K562 (cell line): Measurements from ENCODE around the gene THEMIS. TPM values are rescaled to one million over a fixed set of nuclear protein-coding genes. Genes with fewer than 3 reads are reported as not detected.

ENCODE experiments used
- EHMT2 ChIP-seq: fragments of 450-650 bp; IDR thresholded peaks from 2 replicates; pipeline ENCODE4 v1.6.1; 2018; ENCODE audit warnings: antibody characterized with exemption
- ESRRA ChIP-seq: fragments of 450-650 bp; IDR thresholded peaks from 2 replicates; pipeline ENCODE4 v1.6.1; 2014; ENCODE audit warnings: low read depth, mild to moderate bottlenecking, moderate library complexity, borderline replicate concordance
- JUN ChIP-seq, 2 experiments: sonication (generic) in 1 of 2; formaldehyde crosslinking in 1 of 2; IDR thresholded peaks; 2 replicates each; pipeline versions ENCODE4 v1.6.1 to v1.8.0; 2012 to 2022; ENCODE audit warnings: borderline replicate concordance in 2 of 2, mild to moderate bottlenecking in 2 of 2, improper control_type of control experiment in 1 of 2, low read depth in 1 of 2, low read length in 1 of 2, missing genetic modification reagents in 1 of 2
- MTA3 ChIP-seq: fragments of 450-650 bp; formaldehyde crosslinking; IDR thresholded peaks from 2 replicates; pipeline ENCODE4 v1.6.1; 2017; ENCODE audit warnings: mild to moderate bottlenecking, borderline replicate concordance
- RBM22 ChIP-seq: fragments of 200-400 bp; formaldehyde crosslinking; IDR thresholded peaks from 2 replicates; pipeline ENCODE4 v1.6.1; 2018; ENCODE audit warnings: low read length, low read depth; ENCODE audit not compliant: poor library complexity, severe bottlenecking
- SAP30 ChIP-seq: fragments of 200-600 bp; sonication (generic); IDR thresholded peaks from 2 replicates; pipeline ENCODE4 v1.6.1; 2012; ENCODE audit warnings: borderline replicate concordance, low read depth, mild to moderate bottlenecking, moderate library complexity, low read length, control low read depth, inconsistent platforms; ENCODE audit not compliant: insufficient read depth, poor library complexity, severe bottlenecking
- TGIF2 ChIP-seq: sonication (generic); formaldehyde crosslinking; IDR thresholded peaks from 2 replicates; pipeline ENCODE4 v1.8.1; 2022; ENCODE audit warnings: mild to moderate bottlenecking, missing genetic modification reagents, moderate library complexity
- ZNF354B ChIP-seq: fragments of 250-450 bp; sonication (Bioruptor Pico); IDR thresholded peaks from 2 replicates; pipeline ENCODE4 v1.4.0; 2020
- ZNF431 ChIP-seq: sonication (generic); formaldehyde crosslinking; IDR thresholded peaks from 2 replicates; pipeline ENCODE4 v1.8.0; 2022; ENCODE audit warnings: mild to moderate bottlenecking, missing genetic modification reagents
- polyA plus RNA-seq, 8 experiments: library from polyadenylated mRNA; depleted of rRNA in 4 of 8; stranded (reverse) in 5 of 8; unstranded in 3 of 8; fragments of >200 nt; fragmentation: Nextera tagmentation in 2 of 8; fragmentation: Illumina TruSeq in 1 of 8; extraction: Ambion mirVana in 2 of 8; extraction: Trizol in 1 of 8; gene quantifications; 2 replicates each; pipeline versions ENCODE4 v1.2.1 to v1.2.3, GENCODE V29; 2011 to 2014; ENCODE audit warnings: inconsistent platforms in 1 of 8, missing spikeins in 1 of 8
- total RNA-seq, 7 experiments: library from RNA; depleted of rRNA in 6 of 7; stranded (reverse); fragments of >200 nt in 6 of 7; fragmentation: Illumina TruSeq in 2 of 7; extraction: Trizol in 2 of 7; gene quantifications; 2 replicates each; pipeline versions ENCODE4 v1.2.1 to v1.2.3, GENCODE V29; 2011 to 2021; ENCODE audit warnings: low replicate concordance in 1 of 7
- TF ChIP-seq, protein P1 (sequence below): fragments of 450-650 bp; IDR thresholded peaks from 2 replicates; pipeline ENCODE4 v1.7.0; 2016; ENCODE audit warnings: borderline replicate concordance

The THEMIS gene
- total and polyA plus RNA-seq, 9 of the 15 experiments (the other 6 are each of a cell fraction or from before 2014, with no cell fraction given) = 0.09 TPM; not detected in 8

DNA sequence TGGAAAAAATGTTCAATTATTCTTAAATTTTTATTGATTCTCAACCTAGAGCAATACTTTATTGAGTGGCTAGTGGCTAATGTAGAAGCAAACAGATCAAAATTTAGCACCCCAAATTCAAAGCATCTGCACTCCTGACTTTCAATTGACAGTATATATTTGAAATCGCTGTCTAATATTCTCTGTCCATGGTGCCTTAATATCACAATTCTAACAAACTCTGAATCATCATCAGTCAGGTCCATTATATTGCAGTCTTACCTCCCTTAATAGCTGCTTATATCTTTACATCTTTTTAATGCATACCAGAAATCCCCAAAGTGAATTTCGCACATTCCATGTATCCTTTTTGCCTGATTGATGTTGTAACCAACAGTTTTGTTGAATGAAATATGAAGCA, 134.9 kb downstream of the THEMIS start (continued):
- TF ChIP-seq MTA3 (no peak), TGIF2 (CRISPR knock-in tag) (no peak), ZNF431 (CRISPR knock-in tag) (no peak), RBM22 (no peak), EHMT2 (no peak), JUN (IDR thresholded peaks at IDR 0.05; ENCODE audit: borderline replicate concordance, low read depth, low read length) (no peak), JUN (CRISPR knock-in tag; IDR thresholded peaks at IDR 0.05; ENCODE audit: borderline replicate concordance) (no peak), ZNF354B (CRISPR knock-in tag) (no peak), SAP30 (no peak), ESRRA (no peak)
- TF ChIP-seq, protein P1, sequence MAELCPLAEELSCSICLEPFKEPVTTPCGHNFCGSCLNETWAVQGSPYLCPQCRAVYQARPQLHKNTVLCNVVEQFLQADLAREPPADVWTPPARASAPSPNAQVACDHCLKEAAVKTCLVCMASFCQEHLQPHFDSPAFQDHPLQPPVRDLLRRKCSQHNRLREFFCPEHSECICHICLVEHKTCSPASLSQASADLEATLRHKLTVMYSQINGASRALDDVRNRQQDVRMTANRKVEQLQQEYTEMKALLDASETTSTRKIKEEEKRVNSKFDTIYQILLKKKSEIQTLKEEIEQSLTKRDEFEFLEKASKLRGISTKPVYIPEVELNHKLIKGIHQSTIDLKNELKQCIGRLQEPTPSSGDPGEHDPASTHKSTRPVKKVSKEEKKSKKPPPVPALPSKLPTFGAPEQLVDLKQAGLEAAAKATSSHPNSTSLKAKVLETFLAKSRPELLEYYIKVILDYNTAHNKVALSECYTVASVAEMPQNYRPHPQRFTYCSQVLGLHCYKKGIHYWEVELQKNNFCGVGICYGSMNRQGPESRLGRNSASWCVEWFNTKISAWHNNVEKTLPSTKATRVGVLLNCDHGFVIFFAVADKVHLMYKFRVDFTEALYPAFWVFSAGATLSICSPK = no peak
- TF ChIP-seq, all 486 proteins: peak for 0
